GM12873 (cell line): ENCODE results near the gene CHST7.

ENCODE experiments used
- CTCF ChIP-seq: IDR thresholded peaks from 2 replicates; pipeline ENCODE4 v1.5.1; 2012; ENCODE audit warnings: low read depth, mild to moderate bottlenecking, moderate library complexity, low read length, control low read depth; ENCODE audit not compliant: insufficient read depth; ENCODE audit errors: missing control alignments

CHST7 gene

GRCh38 chrX:46647251-46647650 lies 73.7 kb downstream of the CHST7 start:
- no peak for TF ChIP-seq CTCF
